Fibroblast of lung (primary cell): ENCODE measurements around the gene PIK3CB. TPM values are rescaled to one million over a fixed set of nuclear protein-coding genes. Genes with fewer than 3 reads are reported as not detected.
"Not testable (repeated sequence)": the region's sequence is repeated elsewhere in the genome, so short reads cannot be mapped to it uniquely, and the experiment has no call there.

ENCODE experiments used
- DNase-seq, 2 donors: peaks; one replicate each; pipeline versions ENCODE4 v3.0.0 to v3.0.0-alpha.2; 2010; ENCODE audit warnings: low read depth in 2 of 2
- H2AFZ ChIP-seq: 2 replicates; pipeline ENCODE4 v1.5.1; 2012; ENCODE audit warnings: low read length, control low read depth, inconsistent platforms
- H3K27ac ChIP-seq: 2 replicates; pipeline ENCODE4 v1.5.1; 2011; ENCODE audit warnings: low read length, control low read depth; ENCODE audit not compliant: insufficient read depth
- H3K27me3 ChIP-seq: 2 replicates; pipeline ENCODE4 v1.5.1; 2011; ENCODE audit warnings: mild to moderate bottlenecking, low read length; ENCODE audit not compliant: control insufficient read depth, insufficient read depth
- H3K36me3 ChIP-seq: 2 replicates; pipeline ENCODE4 v1.5.1; 2011; ENCODE audit warnings: low read length; ENCODE audit not compliant: control insufficient read depth, insufficient read depth
- H3K4me1 ChIP-seq: 2 replicates; pipeline ENCODE4 v1.5.1; 2011; ENCODE audit warnings: low read length; ENCODE audit not compliant: control insufficient read depth, insufficient read depth; ENCODE audit errors: extremely low read depth
- H3K4me2 ChIP-seq: 2 replicates; pipeline ENCODE4 v1.5.1; 2011; ENCODE audit warnings: low read length, control low read depth; ENCODE audit not compliant: insufficient read depth; ENCODE audit errors: extremely low read depth
- H3K4me3 ChIP-seq, 4 experiments: fragments of 200-600 bp in 1 of 4; sonication (generic) in 1 of 4; replicated peaks in 1 of 4; 2 replicates each; pipeline ENCODE4 v1.5.1; 2011 to 2016; ENCODE audit warnings: low read length in 4 of 4, low read depth in 3 of 4, mild to moderate bottlenecking in 3 of 4, control low read depth in 2 of 4, inconsistent platforms in 1 of 4, mixed read lengths in 1 of 4; ENCODE audit not compliant: insufficient read depth in 1 of 4; ENCODE audit errors: control extremely low read depth in 1 of 4
- H3K79me2 ChIP-seq: 2 replicates; pipeline ENCODE4 v1.5.1; 2012; ENCODE audit warnings: mild to moderate bottlenecking, low read length, inconsistent platforms; ENCODE audit not compliant: control insufficient read depth, insufficient read depth
- H3K9ac ChIP-seq: 2 replicates; pipeline ENCODE4 v1.5.1; 2011; ENCODE audit warnings: mild to moderate bottlenecking, low read length, control low read depth; ENCODE audit not compliant: insufficient read depth
- H3K9me3 ChIP-seq: 2 replicates; pipeline ENCODE4 v1.5.1; 2012; ENCODE audit warnings: low read depth, low read length; ENCODE audit not compliant: control insufficient read depth, insufficient read depth
- H4K20me1 ChIP-seq: 2 replicates; pipeline ENCODE4 v1.5.1; 2011; ENCODE audit warnings: low read length; ENCODE audit not compliant: control insufficient read depth, insufficient read depth; ENCODE audit errors: extremely low read depth
- EZH2 ChIP-seq: IDR thresholded peaks from 2 replicates; pipeline ENCODE4 v1.5.1; 2012; ENCODE audit warnings: low read length, control low read depth, mild to moderate bottlenecking; ENCODE audit errors: missing control alignments
- polyA plus RNA-seq, 2 donors: library from polyadenylated mRNA; depleted of rRNA in 1 of 2; stranded (reverse) in 1 of 2; unstranded in 1 of 2; fragments of >200 nt; gene quantifications; 2 replicates each; pipeline ENCODE4 v1.2.1, GENCODE V29; 2011 to 2012; ENCODE audit warnings: missing spikeins in 1 of 2
- total RNA-seq: library from RNA; depleted of rRNA; stranded (reverse); fragments of >200 nt; gene quantifications from 2 replicates; pipeline ENCODE4 v1.2.1, GENCODE V29; 2014
- TF ChIP-seq, protein P1 (sequence below), 2 donors: IDR thresholded peaks in 1 of 2; conservative IDR thresholded peaks in 1 of 2; 1 replicate in 1 of 2; 2 replicates in 1 of 2; pipeline ENCODE4 v1.5.1; 2011 to 2012; ENCODE audit warnings: low read length in 2 of 2, control low read depth in 1 of 2, inconsistent platforms in 1 of 2, low read depth in 1 of 2, mild to moderate bottlenecking in 1 of 2

The PIK3CB gene
- total and polyA plus RNA-seq, 2 donors (not counting 1 experiment from before 2014, with no cell fraction given), result 12.4 to 17.0 TPM

DNA sequence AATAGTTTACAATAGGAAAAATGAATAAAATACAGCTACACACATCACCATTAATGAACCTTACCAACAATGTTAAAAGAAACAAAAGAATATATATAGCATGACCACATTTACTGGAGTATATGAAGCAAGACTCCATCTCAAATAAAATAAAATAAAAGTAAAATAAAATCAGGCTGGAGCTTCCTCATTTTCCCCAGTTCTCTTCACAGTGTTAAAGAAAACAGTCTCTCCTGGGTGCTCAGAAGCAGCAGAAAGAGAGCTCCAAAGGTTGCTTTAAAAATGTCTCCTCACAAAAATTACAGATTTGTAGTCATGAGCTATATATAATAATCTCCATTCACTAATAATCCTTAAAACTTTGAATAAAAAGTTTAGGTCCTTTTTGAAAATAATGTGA, 48.8 kb downstream of the PIK3CB start:
- Histone ChIP-seq H3K4me3 (no peak overlapping the region), H3K27ac (no peak overlapping the region), H3K27me3 (no peaks in the 10 kb centered on the region), H2AFZ (no peak overlapping the region), H3K9ac (no peak overlapping the region), H3K4me2 (no peak overlapping the region), H3K9me3 (no peaks in the 10 kb centered on the region), H3K36me3 (no peaks in the 10 kb centered on the region), H3K4me1 (no peaks in the 10 kb centered on the region), H4K20me1 (no peaks in the 10 kb centered on the region), H3K79me2 (no peaks in the 10 kb centered on the region)
- no peak for TF ChIP-seq EZH2
- TF ChIP-seq, protein P1, sequence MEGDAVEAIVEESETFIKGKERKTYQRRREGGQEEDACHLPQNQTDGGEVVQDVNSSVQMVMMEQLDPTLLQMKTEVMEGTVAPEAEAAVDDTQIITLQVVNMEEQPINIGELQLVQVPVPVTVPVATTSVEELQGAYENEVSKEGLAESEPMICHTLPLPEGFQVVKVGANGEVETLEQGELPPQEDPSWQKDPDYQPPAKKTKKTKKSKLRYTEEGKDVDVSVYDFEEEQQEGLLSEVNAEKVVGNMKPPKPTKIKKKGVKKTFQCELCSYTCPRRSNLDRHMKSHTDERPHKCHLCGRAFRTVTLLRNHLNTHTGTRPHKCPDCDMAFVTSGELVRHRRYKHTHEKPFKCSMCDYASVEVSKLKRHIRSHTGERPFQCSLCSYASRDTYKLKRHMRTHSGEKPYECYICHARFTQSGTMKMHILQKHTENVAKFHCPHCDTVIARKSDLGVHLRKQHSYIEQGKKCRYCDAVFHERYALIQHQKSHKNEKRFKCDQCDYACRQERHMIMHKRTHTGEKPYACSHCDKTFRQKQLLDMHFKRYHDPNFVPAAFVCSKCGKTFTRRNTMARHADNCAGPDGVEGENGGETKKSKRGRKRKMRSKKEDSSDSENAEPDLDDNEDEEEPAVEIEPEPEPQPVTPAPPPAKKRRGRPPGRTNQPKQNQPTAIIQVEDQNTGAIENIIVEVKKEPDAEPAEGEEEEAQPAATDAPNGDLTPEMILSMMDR (conservative IDR thresholded peaks at IDR 0.05 in 1 of 2, IDR thresholded peaks at IDR 0.05 in 1 of 2; ENCODE audit: low read depth in 1 of 2, low read length in 2 of 2), result no peak
- DNase-seq, result no peak

DNA sequence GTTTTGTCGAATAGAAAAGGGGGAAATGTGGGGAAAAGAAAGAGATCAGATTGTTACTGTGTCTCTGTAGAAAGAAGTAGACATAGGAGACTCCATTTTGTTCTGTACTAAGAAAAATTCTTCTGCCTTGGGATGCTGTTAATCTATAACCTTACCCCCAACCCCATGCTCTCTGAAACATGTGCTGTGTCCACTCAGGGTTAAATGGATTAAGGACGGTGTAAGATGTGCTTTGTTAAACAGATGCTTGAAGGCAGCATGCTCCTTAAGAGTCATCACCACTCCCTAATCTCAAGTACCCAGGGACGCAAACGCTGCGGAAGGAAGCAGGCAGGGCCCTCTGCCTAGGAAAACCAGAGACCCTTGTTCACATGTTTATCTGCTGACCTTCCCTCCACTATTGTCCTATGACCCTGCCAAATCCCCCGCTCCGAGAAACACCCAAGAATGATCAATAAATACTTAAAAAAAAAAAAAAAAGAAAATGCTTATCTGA, 49.3 kb downstream of the PIK3CB start:
- H3K9ac ChIP-seq, DNase-seq, H3K36me3 ChIP-seq, H3K27me3 ChIP-seq, H3K4me1 ChIP-seq, H3K4me3 ChIP-seq, H3K9me3 ChIP-seq, H2AFZ ChIP-seq, H3K27ac ChIP-seq, H4K20me1 ChIP-seq, H3K4me2 ChIP-seq, H3K79me2 ChIP-seq: not testable (repeated sequence)

DNA sequence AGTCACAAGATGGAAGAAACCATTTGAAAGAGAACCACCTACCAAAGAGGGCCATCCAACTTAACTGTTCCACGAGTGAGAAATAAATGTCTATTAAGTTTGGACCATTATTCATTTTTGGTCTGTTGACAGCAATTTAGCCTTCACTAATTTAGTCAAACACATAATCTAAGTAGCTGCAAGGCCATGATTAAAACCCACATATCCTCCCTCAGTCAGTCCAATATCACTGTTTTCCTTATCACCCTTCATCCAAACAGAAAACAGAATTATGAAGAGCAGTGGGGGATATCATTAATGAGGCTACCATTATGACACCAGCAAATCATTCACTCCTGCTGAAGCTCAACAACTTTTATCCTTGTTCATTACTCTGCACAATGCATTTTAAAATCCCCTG, 52.0 kb downstream of the PIK3CB start:
- TF ChIP-seq, protein P1 (conservative IDR thresholded peaks at IDR 0.05 in 1 of 2, IDR thresholded peaks at IDR 0.05 in 1 of 2; ENCODE audit: low read depth in 1 of 2, low read length in 2 of 2), result no peak
- TF ChIP-seq EZH2, result no peak
- H3K27me3 ChIP-seq, result no peaks in the 10 kb centered on the region
- H3K79me2 ChIP-seq, result peaks cover 5% of the 10 kb centered on the region
- no peak overlapping the region for H3K4me2 ChIP-seq
- H3K36me3 ChIP-seq, result no peaks in the 10 kb centered on the region
- no peaks in the 10 kb centered on the region for H3K4me1 ChIP-seq
- no peaks in the 10 kb centered on the region for H4K20me1 ChIP-seq
- H3K9me3 ChIP-seq, result no peaks in the 10 kb centered on the region
- H3K27ac ChIP-seq, result no peak overlapping the region
- H3K4me3 ChIP-seq, result no peak overlapping the region
- no peak overlapping the region for H3K9ac ChIP-seq
- no peak overlapping the region for H2AFZ ChIP-seq
- no peak for DNase-seq
